HG03469 (cell line): ENCODE measurements around the gene TIMM17A.

Experiments
- ATAC-seq: cut with Tn5 transposase; IDR thresholded peaks from one replicate; pipeline ENCODE4 v1.9.1; 2021; ENCODE audit warnings: mild to moderate bottlenecking, moderate library complexity, moderate number of reproducible peaks; ENCODE audit not compliant: unreplicated experiment

Gene TIMM17A

DNA sequence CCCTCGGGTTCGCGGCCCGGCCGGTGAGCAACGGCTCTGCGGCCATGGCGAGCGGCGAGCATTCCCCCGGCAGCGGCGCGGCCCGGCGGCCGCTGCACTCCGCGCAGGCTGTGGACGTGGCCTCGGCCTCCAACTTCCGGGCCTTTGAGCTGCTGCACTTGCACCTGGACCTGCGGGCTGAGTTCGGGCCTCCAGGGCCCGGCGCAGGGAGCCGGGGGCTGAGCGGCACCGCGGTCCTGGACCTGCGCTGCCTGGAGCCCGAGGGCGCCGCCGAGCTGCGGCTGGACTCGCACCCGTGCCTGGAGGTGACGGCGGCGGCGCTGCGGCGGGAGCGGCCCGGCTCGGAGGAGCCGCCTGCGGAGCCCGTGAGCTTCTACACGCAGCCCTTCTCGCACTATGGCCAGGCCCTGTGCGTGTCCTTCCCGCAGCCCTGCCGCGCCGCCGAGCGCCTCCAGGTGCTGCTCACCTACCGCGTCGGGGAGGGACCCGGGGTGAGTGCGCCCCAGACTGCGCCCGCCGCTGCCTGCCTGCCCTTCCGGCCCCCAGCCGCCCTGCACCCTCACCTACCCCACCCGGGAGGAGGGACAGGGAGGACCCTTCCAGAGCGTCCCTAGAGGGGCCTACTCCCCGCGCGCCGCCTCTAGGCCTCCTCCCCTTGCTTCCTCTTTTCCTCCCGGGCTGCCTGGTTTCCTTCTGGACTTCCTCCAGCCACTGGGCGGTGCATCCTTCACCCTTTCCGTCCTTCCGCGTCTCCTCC is 27.5 kb downstream of the TIMM17A start, which contains the start of gene RNPEP:
Gene RNPEP (plus strand): TSS at position 26 of the 757 bp plus-strand sequence. CDS start 19 bp downstream, at position 45.
- ATAC-seq = peak; percentile 47

DNA sequence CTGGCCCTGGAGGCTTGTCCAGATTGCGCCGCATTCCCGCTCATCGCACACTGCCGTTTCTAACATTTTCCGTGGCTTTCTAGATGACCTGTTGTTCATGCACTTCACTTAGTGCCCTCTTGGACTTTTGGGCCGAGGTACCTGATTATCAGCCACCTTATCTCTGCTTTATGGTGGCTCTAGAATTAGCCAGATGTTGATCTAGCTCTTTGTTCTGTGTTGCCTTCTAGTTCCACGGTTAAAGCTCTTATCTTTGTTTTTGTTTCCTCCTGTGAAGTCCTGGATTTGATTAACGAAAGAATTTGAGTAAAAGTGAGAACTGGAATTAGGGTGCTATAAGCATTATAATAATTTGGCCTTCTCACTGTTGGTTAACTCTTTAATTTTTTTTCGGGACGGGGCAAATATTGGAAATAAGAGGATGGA is 28.1 kb downstream of the TIMM17A start:
- ATAC-seq = peak; percentile 3

DNA sequence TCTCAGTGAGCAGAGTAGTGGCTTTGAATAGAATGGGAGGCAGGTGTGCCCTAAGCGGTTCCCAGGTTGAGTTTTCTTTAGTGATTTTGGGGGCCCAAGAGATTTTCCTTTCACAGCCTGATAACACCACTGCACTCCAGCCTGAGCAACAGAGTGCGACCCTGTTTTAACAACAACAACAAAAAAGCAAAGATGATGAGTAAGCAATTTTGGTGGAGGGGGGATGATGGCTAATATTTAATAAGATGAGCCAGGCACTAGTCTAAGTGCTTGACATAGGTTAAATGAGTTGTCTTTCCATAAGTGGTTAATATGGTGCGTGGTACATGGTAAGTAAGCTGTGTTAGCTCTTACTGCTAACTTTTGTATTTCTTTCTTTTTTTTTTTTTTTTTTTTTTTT is 29.1 kb downstream of the TIMM17A start:
- no peak for ATAC-seq

DNA sequence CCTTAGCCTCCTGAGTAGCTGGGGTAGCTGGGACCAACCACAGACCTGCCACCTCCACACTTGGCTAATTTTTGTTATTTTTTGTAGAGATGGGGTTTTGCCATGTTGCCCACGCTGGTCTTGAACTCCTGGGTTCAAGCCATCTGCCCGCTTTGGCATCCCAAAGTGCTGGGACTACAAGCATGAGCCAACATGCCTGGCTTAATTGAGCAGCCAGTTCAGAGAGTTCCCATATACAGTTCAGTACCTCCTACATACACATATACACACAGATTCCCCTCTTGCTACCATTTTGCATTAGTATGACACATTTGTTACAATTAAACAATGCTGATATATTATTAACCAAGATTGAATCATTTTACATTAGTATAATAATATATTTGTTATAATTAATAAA is 30.1 kb downstream of the TIMM17A start:
- no peak for ATAC-seq

DNA sequence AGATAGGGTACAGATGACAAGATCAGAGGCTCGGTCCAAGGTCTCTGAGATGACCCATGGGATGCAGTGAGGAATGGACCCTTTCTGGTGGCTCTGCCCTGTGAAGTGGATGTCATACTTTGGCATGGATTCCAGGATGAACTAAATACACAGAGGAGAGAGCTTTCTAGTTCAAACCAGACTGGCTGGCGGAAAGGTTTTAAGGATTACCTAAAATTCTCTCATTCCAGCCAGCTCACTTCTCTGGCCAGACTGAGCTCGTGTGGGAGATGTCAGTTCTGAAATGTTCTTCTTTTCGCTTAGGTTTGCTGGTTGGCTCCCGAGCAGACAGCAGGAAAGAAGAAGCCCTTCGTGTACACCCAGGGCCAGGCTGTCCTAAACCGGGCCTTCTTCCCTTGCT is 33.3 kb downstream of the TIMM17A start:
- ATAC-seq = no peak

DNA sequence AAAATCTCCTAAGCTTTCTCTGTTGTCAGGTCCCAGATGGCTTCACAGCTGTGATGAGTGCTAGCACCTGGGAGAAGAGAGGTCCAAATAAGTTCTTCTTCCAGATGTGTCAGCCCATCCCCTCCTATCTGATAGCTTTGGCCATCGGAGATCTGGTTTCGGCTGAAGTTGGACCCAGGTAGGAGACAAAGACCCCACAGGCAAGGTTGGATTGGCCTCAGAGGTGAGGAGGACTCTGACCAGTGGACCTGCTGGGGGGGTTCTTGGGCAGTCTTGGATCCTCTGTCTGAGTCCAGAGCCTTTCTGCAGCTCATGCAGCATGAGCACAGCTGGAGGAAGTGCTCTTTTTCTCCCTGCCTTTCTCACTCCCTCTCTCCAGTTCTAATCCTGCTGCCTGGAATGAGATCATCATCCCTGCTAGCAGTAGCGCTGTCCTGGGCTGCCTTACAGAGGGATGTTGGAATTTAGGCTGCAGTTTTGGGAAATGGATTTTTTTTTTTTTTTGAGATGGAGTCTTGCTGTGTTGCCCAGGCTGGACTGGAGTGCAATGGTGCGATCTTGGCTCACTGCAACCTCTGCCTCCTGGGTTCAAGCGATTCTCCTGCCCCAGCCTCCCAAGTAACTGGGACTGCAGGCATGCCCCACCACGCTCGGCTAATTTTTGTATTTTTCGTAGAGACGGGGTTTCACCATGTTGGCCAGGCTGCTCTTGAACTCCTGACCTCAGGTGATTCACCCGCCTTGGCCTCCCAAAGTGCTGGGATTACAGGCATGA is 34.2 kb downstream of the TIMM17A start:
- ATAC-seq = no peak

DNA sequence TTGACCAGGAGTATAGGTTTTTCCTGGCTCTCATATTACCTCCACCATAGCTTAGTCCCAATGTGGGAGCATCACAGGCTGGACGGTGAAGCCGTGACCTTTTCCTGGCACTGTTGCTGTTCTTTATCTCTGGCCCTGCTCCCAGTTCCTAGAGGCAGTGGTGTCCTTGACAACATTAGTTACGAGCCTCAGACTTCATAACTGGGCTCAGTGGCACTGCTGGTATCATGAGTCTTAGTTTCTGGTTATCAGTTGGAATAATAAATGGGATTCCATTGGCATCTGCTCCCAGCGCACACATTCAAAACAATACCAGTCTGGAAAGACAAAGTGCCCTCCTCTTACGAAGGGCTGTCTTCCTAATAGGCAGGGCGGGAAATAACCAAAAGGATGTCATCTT is 35.1 kb downstream of the TIMM17A start:
- no peak for ATAC-seq

DNA sequence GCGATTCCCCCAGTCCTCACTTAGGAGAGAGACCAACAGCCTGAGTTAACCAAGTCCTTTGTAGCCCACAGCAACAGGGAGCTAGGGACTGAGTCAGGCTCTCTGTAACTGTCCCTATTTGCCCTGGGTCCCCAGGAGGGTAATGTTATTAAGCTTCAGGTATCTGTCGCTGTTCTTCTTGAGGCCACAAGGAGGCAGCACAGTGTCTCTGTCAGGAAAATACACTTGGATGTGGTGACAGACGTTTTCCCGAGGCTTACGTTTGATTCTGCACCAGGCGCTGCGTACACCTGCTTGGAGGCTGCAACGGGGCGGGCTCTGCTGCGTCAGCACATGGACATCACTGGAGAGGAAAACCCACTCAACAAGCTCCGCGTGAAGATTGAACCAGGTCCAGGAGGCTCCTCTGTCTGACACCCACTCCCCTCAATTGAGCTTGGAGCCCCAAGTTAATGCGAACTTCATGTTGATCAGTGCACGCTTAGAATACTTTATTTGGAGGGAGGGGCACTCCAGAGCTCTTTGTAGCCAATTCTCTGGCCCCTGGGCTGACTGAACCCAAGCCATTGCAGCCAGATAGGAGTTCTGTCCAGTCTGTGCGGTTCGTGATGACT is 44.4 kb downstream of the TIMM17A start:
- no peak for ATAC-seq

DNA sequence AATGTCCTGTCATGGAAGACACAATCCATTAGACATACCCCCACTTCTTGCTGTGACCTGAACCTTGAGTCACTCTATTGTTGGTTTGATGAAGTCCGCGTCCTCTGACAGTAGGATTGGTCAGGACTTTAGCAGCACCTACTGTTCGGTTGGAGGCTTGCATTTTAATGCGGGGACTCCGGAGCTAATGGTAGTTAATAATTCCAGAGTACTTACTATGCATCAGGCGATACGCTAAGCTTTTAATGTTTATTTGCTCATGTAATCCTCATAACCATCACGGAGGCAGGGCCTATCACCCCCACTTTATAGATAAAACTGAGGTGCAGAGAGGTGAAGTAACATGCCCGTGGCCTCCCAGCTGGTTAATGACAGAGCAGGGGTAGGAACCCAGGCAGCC is 47.2 kb downstream of the TIMM17A start:
- ATAC-seq = no peak

DNA sequence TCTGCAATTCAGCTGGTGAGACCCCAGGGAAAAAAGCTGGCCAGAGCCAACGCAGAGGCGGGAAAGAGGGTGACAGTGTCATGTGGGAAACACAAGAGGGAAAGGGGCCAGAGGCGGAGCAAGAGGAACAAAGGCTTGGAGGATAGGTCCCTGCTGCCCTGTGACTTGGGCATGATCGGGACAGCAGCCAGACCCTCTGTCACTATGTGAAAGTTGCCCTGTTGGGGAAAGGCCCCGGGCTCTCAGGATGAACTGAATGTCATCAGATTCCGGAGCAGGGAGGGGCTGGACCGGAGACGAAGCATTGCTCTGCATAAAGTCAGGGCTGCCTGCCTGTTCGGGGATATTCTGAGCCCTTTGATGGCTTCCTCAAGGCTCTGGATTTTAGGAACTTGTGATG is 49.4 kb downstream of the TIMM17A start:
- ATAC-seq = no peak

DNA sequence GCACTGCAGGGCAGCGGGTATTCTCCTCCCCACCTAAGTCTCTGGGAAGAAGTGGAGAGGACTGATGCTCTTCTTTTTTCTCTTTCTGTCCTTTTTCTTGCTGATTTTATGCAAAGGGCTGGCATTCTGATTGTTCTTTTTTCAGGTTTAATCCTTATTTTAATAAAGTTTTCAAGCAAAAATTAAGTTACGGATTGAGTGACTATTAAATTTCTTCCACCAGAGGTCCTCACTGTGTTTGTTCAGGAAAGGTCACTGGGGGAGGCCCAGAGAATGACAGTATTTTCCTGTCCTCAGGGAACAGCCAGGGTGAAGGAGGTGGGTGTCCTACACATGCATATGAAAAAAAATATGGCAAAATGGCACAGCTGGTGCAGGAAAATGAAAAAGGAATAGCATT is 50.7 kb downstream of the TIMM17A start:
- ATAC-seq = no peak

DNA sequence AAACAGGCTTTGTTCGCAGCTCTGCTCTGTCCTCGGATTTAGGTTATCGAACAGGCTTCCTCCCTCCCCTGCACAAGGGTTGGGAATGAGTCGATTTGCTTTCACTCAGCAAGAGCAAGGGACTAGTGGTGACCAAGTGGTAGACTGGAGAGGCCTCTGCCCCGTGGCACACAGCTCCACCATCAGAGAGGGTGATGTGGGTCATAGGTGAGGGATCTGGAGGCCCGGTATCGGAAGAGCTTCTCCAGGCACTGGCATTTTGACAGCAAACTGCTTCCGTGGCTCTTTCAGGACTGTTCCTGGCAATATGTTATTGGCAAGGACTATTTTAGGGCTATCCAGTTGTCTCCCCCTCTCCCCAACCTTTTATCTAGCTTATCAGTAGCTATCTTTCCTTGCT is 52.0 kb downstream of the TIMM17A start:
- ATAC-seq = no peak

DNA sequence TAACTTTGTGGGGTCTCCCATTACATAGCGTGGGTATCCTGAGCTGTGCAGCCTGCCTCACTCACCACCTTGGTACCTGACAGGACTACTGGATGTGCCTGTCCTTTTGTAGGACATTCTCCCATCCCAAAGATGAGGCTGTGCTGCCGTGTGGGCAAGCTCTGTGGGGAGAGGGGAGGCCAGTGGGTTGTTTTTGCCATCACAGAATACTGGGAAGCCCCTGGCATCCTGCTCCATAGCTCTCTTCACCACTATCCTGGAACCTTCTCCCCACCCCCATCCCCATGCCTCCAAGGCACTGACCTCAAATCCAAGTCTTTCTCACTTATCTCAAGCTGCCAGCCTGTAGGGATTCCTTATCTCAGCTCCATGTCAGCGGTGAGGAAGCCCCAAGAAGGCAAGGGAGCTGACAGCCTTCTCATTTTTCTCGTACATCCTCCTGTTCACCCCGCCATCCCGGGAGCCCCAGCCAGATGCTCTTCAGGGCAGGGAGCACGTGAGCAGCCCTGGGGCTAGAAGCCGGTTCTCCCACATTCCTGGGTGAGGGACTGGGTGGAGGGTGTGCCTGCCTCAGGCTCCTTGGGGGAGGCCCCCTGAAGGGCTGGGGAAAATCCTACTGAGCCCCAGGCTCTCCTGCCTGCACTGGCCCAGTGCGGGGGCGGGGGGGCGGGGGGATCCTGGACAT is 52.6 kb downstream of the TIMM17A start:
- no peak for ATAC-seq

DNA sequence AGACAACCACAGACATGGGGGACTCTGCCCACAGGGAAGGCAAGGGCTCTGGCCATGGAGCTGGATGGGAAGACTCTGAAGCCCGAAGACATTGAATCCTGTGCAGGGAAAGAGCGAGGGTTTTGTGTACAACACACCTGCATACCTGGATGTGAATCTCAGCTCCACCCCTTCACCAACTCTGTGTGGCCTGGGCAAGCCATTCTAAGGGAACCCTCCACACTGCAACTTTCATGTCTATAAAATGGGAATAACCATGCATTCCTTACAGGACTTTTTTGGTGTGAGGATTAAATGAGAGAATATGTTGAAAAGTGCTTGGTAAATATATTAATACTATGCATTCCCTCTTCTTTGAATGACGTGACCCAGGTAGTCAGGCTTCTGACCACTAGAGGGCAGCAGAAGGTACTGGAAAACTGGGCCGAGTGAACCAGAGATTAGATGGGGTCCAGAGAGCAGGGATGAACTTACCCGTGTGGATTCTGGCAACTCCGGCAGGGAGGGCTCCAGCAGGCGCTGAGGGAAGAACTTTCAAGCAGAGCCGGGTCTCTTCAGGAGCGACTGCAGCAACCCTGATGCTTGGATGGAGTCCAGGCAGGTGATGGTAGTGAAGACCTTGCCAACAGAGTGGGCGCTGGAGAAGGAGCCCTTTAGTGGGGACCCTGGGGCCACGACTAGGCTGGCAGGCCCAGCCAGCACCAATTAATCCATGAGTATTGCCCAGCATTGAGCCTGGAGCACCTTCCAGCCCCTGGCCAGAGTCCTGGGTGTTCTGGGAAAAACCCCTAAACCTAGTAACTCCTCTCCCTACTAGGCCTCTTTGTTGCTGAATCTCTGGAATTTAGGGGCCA is 54.2 kb downstream of the TIMM17A start:
- ATAC-seq = no peak

DNA sequence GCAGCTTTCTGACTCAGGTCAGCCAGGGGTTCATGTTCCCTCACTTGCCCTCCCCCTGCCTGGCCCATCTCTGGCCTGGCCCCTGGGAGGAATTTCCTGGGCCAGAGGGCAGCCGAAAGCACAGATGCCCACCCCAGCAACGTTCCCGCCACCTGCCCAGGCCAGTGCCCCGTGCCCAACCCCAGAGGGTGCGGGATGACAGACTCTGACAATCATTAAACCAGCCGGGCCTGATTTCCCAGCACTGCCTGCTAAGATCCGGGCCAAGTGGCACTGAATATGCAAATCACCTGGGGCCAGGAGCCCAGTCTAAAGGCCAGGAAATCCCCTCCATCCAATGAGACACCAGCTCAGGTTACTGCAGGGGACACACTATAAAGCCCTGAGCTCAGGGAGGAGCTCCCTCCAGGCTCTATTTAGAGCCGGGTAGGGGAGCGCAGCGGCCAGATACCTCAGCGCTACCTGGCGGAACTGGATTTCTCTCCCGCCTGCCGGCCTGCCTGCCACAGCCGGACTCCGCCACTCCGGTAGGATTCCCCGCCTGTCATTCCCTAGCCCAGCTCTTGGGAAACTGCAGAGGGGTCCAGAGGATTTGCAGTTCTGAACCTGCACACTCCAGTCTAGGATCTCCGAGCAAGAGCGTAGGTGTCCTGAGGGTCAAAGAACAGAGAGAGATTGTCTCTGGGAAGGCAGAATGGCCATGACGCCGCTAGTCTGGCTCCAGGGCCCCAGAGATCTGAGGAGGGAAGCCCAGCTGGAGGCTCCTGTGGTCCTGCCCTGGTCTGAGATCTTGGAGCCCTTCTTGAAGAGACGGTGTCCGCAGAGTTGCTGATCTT is 55.1 kb downstream of the TIMM17A start, which contains the start of gene ELF3:
Gene ELF3 (plus strand): TSS at position 408 of the 836 bp plus-strand sequence. CDS start 550 bp downstream, outside the sequence.
- ATAC-seq = no peak

DNA sequence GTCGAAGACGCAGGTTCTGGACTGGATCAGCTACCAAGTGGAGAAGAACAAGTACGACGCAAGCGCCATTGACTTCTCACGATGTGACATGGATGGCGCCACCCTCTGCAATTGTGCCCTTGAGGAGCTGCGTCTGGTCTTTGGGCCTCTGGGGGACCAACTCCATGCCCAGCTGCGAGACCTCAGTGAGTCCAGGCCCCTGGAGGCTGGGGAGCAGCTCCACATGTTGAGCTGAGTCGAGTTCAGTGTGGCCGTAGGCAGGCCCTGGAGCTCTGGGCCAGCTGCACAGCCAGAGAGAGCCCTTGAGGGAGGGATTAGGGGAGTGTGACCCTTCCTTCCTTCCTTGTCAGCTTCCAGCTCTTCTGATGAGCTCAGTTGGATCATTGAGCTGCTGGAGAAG is 56.7 kb downstream of the TIMM17A start:
- no peak for ATAC-seq

DNA sequence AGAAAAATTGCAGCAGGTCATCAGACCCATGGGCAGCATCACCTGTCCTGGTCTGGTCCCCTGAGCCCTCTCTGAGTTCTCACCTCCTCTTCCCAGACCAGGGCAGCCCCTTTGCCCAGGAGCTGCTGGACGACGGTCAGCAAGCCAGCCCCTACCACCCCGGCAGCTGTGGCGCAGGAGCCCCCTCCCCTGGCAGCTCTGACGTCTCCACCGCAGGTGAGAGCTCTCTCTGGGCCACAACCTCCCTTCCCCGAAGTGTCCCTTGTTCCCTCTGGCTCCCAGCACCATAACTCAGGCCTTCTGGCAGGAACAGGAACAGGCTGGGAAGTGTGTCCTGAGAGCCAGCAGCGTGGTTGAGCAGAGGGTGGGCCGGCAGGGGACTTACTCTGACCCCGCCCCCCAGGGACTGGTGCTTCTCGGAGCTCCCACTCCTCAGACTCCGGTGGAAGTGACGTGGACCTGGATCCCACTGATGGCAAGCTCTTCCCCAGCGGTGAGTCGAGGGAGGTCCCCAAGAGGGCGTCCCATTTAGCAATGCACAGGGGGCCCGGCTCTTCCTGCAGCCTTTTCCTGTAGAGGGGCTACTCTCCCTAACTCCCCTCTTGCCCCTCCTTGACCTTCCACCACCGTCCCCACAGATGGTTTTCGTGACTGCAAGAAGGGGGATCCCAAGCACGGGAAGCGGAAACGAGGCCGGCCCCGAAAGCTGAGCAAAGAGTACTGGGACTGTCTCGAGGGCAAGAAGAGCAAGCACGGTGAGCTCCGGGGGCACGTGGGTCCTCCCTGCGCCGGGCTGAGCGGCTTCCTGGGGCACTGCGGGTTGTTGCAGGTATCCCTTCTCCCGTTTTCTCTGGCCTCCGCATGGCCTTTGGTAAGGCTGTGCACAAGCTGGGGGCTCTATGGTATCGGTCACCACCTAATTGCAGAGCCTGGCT is 57.5 kb downstream of the TIMM17A start:
- ATAC-seq = no peak

DNA sequence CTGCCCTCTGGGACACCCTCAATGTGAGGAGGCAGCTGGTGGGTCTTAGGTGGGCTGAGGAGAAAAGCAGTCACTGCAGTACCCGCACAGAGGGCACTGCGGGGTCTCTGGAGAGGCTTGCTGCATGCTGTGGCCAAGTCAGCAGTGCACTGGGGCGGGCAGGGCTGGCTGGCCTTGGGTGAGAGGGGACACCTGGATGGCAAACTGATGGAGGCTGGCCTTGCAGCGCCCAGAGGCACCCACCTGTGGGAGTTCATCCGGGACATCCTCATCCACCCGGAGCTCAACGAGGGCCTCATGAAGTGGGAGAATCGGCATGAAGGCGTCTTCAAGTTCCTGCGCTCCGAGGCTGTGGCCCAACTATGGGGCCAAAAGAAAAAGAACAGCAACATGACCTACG is 58.3 kb downstream of the TIMM17A start:
- no peak for ATAC-seq
